H1 (cell line): ENCODE measurements around the gene IRF7. TPM values are rescaled to one million over a fixed set of nuclear protein-coding genes. Genes with fewer than 3 reads are reported as not detected.

ENCODE experiments used
- EZH2 ChIP-seq: fragments of 200-600 bp; sonication (generic); IDR thresholded peaks from 2 replicates; pipeline ENCODE4 v1.7.1; 2012; ENCODE audit warnings: low read depth, mild to moderate bottlenecking, moderate library complexity, low read length, inconsistent platforms; ENCODE audit not compliant: severe bottlenecking
- NANOG ChIP-seq: IDR thresholded peaks from 2 replicates; pipeline ENCODE4 v1.6.1; 2011; ENCODE audit warnings: low read length, low read depth, mild to moderate bottlenecking, inconsistent platforms; ENCODE audit not compliant: insufficient read depth, poor library complexity, severe bottlenecking
- RNF2 ChIP-seq: fragments of 200-900, 300-1000 bp; sonication (generic); IDR thresholded peaks from 2 replicates; pipeline ENCODE4 v1.7.1; 2016; ENCODE audit warnings: borderline replicate concordance, low read depth, mild to moderate bottlenecking, antibody characterized with exemption, low read length; ENCODE audit not compliant: poor library complexity, severe bottlenecking; ENCODE audit errors: missing control alignments
- TEAD4 ChIP-seq: IDR thresholded peaks from 2 replicates; pipeline ENCODE4 v1.6.1; 2012; ENCODE audit warnings: low read depth, low read length, inconsistent platforms, mixed read lengths
- polyA plus RNA-seq, 7 experiments: library from polyadenylated mRNA; depleted of rRNA in 3 of 7; stranded (reverse) in 5 of 7; unstranded in 2 of 7; fragments of >200 nt in 5 of 7; fragments of 200-250 nt in 2 of 7; gene quantifications; 1 replicate in 5 of 7; 2 replicates in 1 of 7; 4 replicates in 1 of 7; pipeline versions ENCODE4 v1.2.1 to v1.2.3, GENCODE V29; 2011 to 2013; ENCODE audit warnings: missing spikeins in 2 of 7, mixed read lengths in 2 of 7
- total RNA-seq: library from RNA; stranded (reverse); fragmentation: NEBNext Ultra II Directional; extraction: Animal tissue kit (Norgen Biotek cat#: 25700); gene quantifications from 2 replicates; pipeline ENCODE4 v1.2.1, GENCODE V29; 2021
- TF ChIP-seq, protein P1 (sequence below), 3 experiments: IDR thresholded peaks; 1 replicate in 2 of 3; 2 replicates in 1 of 3; pipeline versions ENCODE4 v1.5.1 to v1.6.1; 2011; ENCODE audit warnings: low read length in 3 of 3, mild to moderate bottlenecking in 3 of 3, inconsistent platforms in 2 of 3, low read depth in 1 of 3, moderate library complexity in 1 of 3; ENCODE audit not compliant: insufficient read depth in 1 of 3; ENCODE audit errors: control extremely low read depth in 1 of 3
- TF ChIP-seq, protein P2 (sequence below): IDR thresholded peaks from 2 replicates; pipeline ENCODE4 v1.6.1; 2012; ENCODE audit warnings: low read length, inconsistent platforms

IRF7 gene
- total and polyA plus RNA-seq, 2 of the 8 experiments (the other 6 are each of a cell fraction or from before 2014, with no cell fraction given): 9.1 to 9.6 TPM

DNA sequence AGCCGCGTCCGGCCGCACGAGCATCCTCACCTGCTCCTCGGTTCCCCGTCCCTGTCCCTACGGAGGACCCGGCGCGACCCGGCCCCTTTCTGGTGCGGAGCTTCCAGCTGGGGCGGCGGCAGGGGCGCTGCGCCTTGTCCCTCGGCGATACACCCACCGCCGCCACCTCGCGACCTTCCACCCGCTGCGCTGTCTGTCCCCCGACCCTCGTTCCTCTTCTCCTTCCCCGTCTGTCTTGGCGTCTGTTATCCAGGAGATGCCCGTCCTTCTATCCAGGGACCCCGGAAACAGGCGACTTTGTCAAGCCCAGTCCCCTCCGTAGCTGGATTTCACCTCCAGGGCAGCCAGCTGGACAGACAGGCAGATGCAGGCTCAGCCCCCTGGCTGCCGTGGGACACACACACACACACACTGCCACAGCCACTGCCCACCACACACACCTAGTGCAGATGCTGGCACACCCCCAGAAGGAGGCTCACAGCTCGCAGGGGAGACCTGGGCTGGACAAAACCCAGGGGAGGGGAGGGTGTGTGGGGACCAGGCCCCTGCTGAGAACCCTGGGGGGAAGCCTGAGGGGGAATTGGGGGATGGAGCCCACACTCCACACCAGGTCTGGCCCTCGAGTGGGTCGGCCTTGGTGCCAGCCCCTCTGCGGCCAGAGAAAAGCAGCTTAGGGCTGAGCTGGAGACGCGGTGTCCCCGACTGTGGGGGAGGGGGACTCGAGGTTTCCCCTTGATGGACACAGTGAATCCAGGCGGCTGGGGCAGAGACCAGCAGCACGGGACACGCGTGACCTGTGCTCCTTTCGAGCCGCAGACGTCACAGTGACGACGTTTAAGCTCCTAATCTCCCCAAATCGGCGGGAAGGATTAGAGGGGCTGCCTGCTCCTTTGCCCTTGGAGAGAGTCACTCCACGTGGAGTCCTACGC lies 22.1 kb upstream of the IRF7 start (continued):
- TF ChIP-seq, protein P1, sequence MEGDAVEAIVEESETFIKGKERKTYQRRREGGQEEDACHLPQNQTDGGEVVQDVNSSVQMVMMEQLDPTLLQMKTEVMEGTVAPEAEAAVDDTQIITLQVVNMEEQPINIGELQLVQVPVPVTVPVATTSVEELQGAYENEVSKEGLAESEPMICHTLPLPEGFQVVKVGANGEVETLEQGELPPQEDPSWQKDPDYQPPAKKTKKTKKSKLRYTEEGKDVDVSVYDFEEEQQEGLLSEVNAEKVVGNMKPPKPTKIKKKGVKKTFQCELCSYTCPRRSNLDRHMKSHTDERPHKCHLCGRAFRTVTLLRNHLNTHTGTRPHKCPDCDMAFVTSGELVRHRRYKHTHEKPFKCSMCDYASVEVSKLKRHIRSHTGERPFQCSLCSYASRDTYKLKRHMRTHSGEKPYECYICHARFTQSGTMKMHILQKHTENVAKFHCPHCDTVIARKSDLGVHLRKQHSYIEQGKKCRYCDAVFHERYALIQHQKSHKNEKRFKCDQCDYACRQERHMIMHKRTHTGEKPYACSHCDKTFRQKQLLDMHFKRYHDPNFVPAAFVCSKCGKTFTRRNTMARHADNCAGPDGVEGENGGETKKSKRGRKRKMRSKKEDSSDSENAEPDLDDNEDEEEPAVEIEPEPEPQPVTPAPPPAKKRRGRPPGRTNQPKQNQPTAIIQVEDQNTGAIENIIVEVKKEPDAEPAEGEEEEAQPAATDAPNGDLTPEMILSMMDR (IDR thresholded peaks at IDR 0.05; ENCODE audit: control extremely low read depth in 1 of 3, insufficient read depth in 1 of 3, low read depth in 1 of 3, low read length in 3 of 3): peak in 1 of 3 experiments; percentile 11; a peak in 1 of 4 replicates
- TF ChIP-seq NANOG (no peak), RNF2 (peak; percentile 34), TEAD4 (no peak), EZH2 (peak; percentile 64)
- TF ChIP-seq, protein P2, sequence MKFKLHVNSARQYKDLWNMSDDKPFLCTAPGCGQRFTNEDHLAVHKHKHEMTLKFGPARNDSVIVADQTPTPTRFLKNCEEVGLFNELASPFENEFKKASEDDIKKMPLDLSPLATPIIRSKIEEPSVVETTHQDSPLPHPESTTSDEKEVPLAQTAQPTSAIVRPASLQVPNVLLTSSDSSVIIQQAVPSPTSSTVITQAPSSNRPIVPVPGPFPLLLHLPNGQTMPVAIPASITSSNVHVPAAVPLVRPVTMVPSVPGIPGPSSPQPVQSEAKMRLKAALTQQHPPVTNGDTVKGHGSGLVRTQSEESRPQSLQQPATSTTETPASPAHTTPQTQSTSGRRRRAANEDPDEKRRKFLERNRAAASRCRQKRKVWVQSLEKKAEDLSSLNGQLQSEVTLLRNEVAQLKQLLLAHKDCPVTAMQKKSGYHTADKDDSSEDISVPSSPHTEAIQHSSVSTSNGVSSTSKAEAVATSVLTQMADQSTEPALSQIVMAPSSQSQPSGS: 0 out of 2 replicates have a peak, but pooled peaks have one; percentile 1
